ENCODE data around the gene GTPBP2.
"Not testable (repeated sequence)": the region's sequence is repeated elsewhere in the genome, so short reads cannot be mapped to it uniquely, and the experiment has no call there.

The GTPBP2 gene

DNA sequence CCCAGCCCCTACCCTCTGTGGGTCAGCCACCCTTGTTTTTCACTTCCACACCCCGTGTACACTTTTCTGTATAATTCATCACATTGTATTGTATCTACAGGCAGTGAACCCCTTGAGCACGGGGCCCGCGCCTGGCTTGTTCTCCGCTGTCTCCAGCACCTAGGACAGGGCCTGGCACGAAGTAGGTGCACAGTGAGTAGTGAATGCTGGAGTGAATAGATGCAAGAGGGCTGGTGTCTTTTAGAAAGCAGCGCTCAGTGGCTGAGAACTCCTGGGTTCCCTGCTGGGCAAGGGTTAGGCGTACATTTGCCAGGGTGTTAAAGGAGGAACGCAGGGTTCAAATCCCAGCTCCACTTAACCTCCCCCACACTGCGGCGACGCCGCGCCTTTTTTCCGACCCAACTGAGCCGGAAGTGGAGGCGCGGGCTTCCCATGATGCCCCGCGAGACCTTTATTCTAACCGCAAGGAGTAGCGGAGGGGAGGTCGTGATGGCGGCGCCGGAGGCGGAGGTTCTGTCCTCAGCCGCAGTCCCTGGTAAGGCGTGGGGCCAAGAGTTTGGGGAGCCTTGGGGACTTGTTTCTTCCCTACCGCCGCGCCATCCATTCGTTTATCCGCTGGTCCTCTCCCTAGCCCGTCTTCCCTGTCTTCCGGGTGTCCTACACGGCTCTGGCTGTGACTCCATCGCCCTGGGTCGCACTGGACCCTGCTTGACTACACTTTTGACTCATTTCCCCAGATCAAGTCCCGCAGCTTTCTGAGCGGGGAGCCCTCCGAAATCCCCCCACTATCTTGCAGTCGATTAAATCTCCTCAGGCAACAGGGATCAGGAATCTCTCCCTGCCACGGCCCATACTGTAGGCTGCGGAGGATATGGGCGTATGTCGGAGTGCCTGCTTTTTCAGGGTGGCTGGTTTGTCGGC, 6.6 kb upstream of the GTPBP2 start, which contains the start of gene MAD2L1BP:
Gene MAD2L1BP (plus strand): TSS at position 454 of the 921 bp plus-strand sequence. CDS start 36 bp downstream, at position 490.
- Histone ChIP-seq H2BK15ac (ENCODE audit: low read length) (peak within 1 kb of the TSS; percentile 76), H3K36me3 (replicated peaks in 1 of 2; ENCODE audit: control insufficient read depth in 2 of 2, insufficient read depth in 2 of 2, low read length in 2 of 2) (peaks cover 18 to 39% of the 10 kb centered on the region in 2 donors), H3K4ac (ENCODE audit: low read length) (no peak within 1 kb of the TSS), H3K9me3 (replicated peaks in 1 of 2; ENCODE audit: control insufficient read depth in 2 of 2, insufficient read depth in 1 of 2, low read depth in 1 of 2, low read length in 2 of 2) (no peaks in the 10 kb centered on the region), H2BK5ac (ENCODE audit: low read length) (peak within 1 kb of the TSS; percentile 57), H3K4me2 (ENCODE audit: insufficient read depth, low read length, poor library complexity, severe bottlenecking) (peak within 1 kb of the TSS; percentile 77), H3K4me3 (ENCODE audit: low read length in 2 of 2) (peak within 1 kb of the TSS; percentile 68 to 94), H3K14ac (ENCODE audit: low read length) (no peak within 1 kb of the TSS), H3K4me1 (ENCODE audit: control insufficient read depth in 2 of 2, insufficient read depth in 1 of 2, low read depth in 1 of 2, low read length in 2 of 2) (peaks cover 6 to 8% of the 10 kb centered on the region in 2 donors), H2AFZ (ENCODE audit: low read length) (peak within 1 kb of the TSS; percentile 94), H2BK12ac (ENCODE audit: low read length) (no peak within 1 kb of the TSS), H2BK120ac (ENCODE audit: low read depth, low read length) (no peak within 1 kb of the TSS), H3K27me3 (ENCODE audit: control insufficient read depth in 3 of 3, insufficient read depth in 3 of 3, low read depth in 1 of 3, low read length in 3 of 3) (no peaks in the 10 kb centered on the region), H4K91ac (ENCODE audit: low read depth, low read length, poor library complexity) (no peak within 1 kb of the TSS), H3K18ac (ENCODE audit: low read length) (peak within 1 kb of the TSS; percentile 96), H3K9ac (ENCODE audit: low read depth, low read length, poor library complexity) (peak within 1 kb of the TSS; percentile 85), H2AK5ac (ENCODE audit: low read depth, low read length) (peak within 1 kb of the TSS; percentile 56), H3K23ac (ENCODE audit: low read depth, low read length, poor library complexity) (peak within 1 kb of the TSS; percentile 58), H4K8ac (ENCODE audit: low read depth, low read length) (peak within 1 kb of the TSS; percentile 83), H3K27ac (replicated peaks; ENCODE audit: low read length) (peak within 1 kb of the TSS; percentile 42), H3K79me1 (ENCODE audit: low read depth, low read length) (peaks cover 7% of the 10 kb centered on the region)
- WGBS, 2 donors (ENCODE audit: extremely low coverage in 2 of 2, insufficient read length in 2 of 2, insufficient replicate concordance in 1 of 2) = no CpG with 5 or more reads among the region's 48 CpGs
- peak; percentile 63 for DNase-seq (ENCODE audit: low spot score)

DNA sequence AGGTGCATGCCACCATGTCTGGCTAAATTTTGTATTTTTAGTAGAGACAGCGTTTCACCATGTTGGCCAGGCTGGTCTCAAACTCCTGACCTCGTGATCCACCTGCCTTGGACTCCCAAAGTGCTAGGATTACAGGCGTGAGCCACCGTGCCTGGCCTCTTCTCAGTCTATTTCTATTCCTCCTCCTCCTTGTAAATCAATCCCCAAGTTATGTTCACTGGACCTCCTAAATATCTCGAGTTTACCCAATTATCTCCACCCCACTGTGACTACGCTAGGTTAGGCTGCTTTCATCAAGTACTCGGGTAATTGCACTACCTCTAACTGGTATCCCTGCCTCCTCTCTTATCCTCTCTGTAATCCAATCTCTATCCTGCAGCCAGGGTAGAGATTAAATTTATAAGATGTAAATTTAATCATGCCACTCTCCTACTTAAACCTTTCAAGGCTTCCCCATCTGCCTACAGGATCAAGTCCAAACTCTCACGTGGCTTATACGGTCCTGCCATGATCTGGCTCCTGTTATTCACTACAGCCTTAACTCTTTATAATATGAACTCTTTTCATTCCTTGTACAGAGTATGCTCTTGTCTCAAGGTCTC, 5.7 kb upstream of the GTPBP2 start:
- Histone ChIP-seq H2AK5ac (ENCODE audit: low read depth, low read length) (peak overlapping the region; percentile 56), H3K9ac (ENCODE audit: low read depth, low read length, poor library complexity) (no peak overlapping the region), H2BK12ac (ENCODE audit: low read length) (no peak overlapping the region), H3K4ac (ENCODE audit: low read length) (no peak overlapping the region), H4K8ac (ENCODE audit: low read depth, low read length) (peak overlapping the region; percentile 83), H2BK15ac (ENCODE audit: low read length) (peak overlapping the region; percentile 76), H3K4me2 (ENCODE audit: insufficient read depth, low read length, poor library complexity, severe bottlenecking) (no peak overlapping the region), H3K27ac (replicated peaks; ENCODE audit: low read length) (no peak overlapping the region), H3K4me3 (ENCODE audit: low read length in 2 of 2) (no peak overlapping the region), H2BK120ac (ENCODE audit: low read depth, low read length) (no peak overlapping the region), H3K36me3 (replicated peaks in 1 of 2; ENCODE audit: control insufficient read depth in 2 of 2, insufficient read depth in 2 of 2, low read length in 2 of 2) (peaks cover 9 to 31% of the 10 kb centered on the region in 2 donors), H3K14ac (ENCODE audit: low read length) (no peak overlapping the region), H3K9me3 (replicated peaks in 1 of 2; ENCODE audit: control insufficient read depth in 2 of 2, insufficient read depth in 1 of 2, low read depth in 1 of 2, low read length in 2 of 2) (no peaks in the 10 kb centered on the region), H2BK5ac (ENCODE audit: low read length) (no peak overlapping the region), H4K91ac (ENCODE audit: low read depth, low read length, poor library complexity) (no peak overlapping the region), H2AFZ (ENCODE audit: low read length) (peak overlapping the region; percentile 94), H3K79me1 (ENCODE audit: low read depth, low read length) (peaks cover 4% of the 10 kb centered on the region), H3K4me1 (ENCODE audit: control insufficient read depth in 2 of 2, insufficient read depth in 1 of 2, low read depth in 1 of 2, low read length in 2 of 2) (peaks cover 10 to 11% of the 10 kb centered on the region in 2 donors), H3K23ac (ENCODE audit: low read depth, low read length, poor library complexity) (peak overlapping the region; percentile 58), H3K18ac (ENCODE audit: low read length) (no peak overlapping the region), H3K27me3 (ENCODE audit: control insufficient read depth in 3 of 3, insufficient read depth in 3 of 3, low read depth in 1 of 3, low read length in 3 of 3) (no peaks in the 10 kb centered on the region)
- no peak for DNase-seq (ENCODE audit: low spot score)
- WGBS, 2 donors (ENCODE audit: extremely low coverage in 2 of 2, insufficient read length in 2 of 2, insufficient replicate concordance in 1 of 2) = no CpG with 5 or more reads among the region's 9 CpGs

DNA sequence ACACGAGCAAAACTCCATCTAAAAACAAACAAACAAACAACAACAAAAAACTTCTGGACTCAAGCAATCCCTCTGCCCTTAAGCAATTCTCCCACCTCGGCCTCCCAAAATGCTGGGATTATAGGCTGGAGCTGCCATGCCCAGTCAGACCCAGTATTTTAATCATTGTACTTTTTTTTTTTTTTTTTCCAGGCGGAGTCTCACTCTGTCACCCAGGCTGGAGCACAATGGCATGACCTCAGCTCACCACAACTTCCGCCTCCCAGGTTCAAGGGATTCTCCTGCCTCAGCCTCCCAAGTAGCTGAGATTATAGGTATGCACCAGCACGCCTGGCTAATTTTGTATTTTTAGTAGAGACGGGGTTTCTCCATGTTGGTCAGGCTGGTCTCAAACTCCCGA, 3.9 kb upstream of the GTPBP2 start:
- not testable (repeated sequence) for H3K18ac ChIP-seq (ENCODE audit: low read length); H2AK5ac ChIP-seq (ENCODE audit: low read depth, low read length); H2AFZ ChIP-seq (ENCODE audit: low read length); H3K27me3 ChIP-seq (ENCODE audit: control insufficient read depth in 3 of 3, insufficient read depth in 3 of 3, low read depth in 1 of 3, low read length in 3 of 3); H2BK120ac ChIP-seq (ENCODE audit: low read depth, low read length); H3K4ac ChIP-seq (ENCODE audit: low read length); H2BK12ac ChIP-seq (ENCODE audit: low read length); H4K8ac ChIP-seq (ENCODE audit: low read depth, low read length); H3K9me3 ChIP-seq (replicated peaks in 1 of 2; ENCODE audit: control insufficient read depth in 2 of 2, insufficient read depth in 1 of 2, low read depth in 1 of 2, low read length in 2 of 2); H3K79me1 ChIP-seq (ENCODE audit: low read depth, low read length); H2BK5ac ChIP-seq (ENCODE audit: low read length); H3K9ac ChIP-seq (ENCODE audit: low read depth, low read length, poor library complexity); H2BK15ac ChIP-seq (ENCODE audit: low read length); H3K23ac ChIP-seq (ENCODE audit: low read depth, low read length, poor library complexity); DNase-seq (ENCODE audit: low spot score); H4K91ac ChIP-seq (ENCODE audit: low read depth, low read length, poor library complexity); H3K14ac ChIP-seq (ENCODE audit: low read length); H3K4me2 ChIP-seq (ENCODE audit: insufficient read depth, low read length, poor library complexity, severe bottlenecking); H3K4me3 ChIP-seq (ENCODE audit: low read length in 2 of 2); H3K27ac ChIP-seq (replicated peaks; ENCODE audit: low read length)
- Histone ChIP-seq H3K4me1 (ENCODE audit: control insufficient read depth in 2 of 2, insufficient read depth in 1 of 2, low read depth in 1 of 2, low read length in 2 of 2) (peaks cover 12 to 13% of the 10 kb centered on the region in 2 donors), H3K36me3 (replicated peaks in 1 of 2; ENCODE audit: control insufficient read depth in 2 of 2, insufficient read depth in 2 of 2, low read length in 2 of 2) (peaks cover 5 to 15% of the 10 kb centered on the region in 2 donors)
- WGBS, 2 donors (ENCODE audit: extremely low coverage in 2 of 2, insufficient read length in 2 of 2, insufficient replicate concordance in 1 of 2) = no CpG with 5 or more reads among the region's 7 CpGs

Measured in neuronal stem cell (in vitro differentiated cells).